GM19372 (cell line): Measurements from ENCODE around the gene C6orf141.

Experiments
- ATAC-seq: cut with Tn5 transposase; IDR thresholded peaks from one replicate; pipeline ENCODE4 v1.9.1; 2021; ENCODE audit warnings: mild to moderate bottlenecking, low read depth, moderate library complexity; ENCODE audit not compliant: unreplicated experiment

Gene C6orf141

DNA sequence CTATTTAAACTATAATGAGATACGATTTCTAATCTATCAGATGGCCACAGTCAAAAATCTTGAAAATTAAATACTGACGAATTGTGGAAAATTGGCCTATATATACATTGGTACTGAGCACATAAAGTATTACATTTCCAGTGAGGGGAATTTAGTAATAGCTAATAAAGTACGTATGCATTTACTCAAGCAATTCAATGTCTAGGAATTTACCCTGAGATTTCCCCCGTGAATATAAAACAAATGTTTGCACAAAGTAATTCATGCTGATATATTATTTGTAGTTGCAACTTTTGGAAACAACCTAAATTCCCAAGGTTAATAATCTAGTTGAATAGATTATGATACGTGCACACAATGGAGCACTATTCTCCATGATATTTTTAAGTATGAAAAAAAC lies 14.7 kb upstream of the C6orf141 start:
- ATAC-seq = no peak

DNA sequence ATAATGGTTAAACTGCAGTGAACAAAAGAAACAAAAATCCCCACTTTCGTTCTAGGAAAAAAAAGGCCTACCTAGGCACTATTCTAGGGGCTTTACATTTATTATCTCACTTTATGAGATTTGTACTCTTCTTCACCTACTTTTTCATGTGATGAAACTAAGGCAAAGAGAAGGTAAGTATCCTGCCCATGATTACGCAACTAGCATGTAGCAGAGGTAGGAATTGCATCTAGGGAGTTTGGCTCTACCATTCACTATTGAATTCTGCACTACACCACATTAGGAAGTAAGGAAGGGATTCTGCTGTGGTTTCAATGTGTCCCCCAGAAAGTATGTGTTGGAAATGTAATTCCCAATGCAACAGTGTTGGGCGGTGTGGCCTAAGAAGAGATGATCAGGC lies 11.4 kb upstream of the C6orf141 start:
- no peak for ATAC-seq

DNA sequence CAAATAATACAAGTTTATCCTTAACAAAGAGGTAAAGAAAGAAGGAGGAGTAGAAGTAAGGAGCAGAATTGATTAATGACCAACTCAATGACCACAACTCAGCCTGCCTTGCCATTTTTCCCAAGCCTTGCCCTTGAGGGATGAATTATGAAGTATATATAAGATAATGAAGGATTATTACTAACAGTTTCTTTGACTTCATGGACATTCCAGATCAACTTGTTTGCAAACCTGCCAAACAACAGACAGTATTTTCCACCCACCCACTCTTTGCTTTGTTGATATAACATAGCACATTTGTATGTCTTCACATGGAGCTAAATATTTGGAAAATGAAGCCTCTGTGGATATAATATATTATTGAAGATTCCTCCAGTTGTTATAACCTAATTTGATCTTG lies 9.9 kb upstream of the C6orf141 start:
- no peak for ATAC-seq

DNA sequence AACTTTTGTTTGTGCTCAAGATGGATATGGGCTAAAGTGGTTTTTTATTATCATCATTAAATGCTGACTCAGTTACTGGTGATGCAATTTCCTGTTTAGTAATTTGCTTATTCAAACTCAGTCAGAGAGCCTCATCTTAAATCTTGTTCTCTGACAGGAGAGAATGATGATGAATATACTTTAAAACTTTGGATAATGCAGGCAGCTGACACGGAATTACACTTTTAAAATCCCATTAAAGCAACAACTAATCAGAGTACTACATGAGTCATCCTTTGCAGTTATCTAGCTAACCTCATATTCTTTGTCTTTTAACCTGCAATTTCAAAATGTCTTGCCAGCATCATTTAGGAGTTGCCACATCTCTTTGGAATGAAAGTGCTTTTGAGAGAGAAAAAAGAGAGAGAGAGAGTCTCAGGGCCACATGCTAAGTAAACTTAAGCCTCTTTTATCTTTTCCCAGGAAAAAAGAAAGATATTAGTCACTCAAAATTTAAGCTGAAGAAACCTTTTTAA lies 9.2 kb upstream of the C6orf141 start:
- ATAC-seq = no peak

DNA sequence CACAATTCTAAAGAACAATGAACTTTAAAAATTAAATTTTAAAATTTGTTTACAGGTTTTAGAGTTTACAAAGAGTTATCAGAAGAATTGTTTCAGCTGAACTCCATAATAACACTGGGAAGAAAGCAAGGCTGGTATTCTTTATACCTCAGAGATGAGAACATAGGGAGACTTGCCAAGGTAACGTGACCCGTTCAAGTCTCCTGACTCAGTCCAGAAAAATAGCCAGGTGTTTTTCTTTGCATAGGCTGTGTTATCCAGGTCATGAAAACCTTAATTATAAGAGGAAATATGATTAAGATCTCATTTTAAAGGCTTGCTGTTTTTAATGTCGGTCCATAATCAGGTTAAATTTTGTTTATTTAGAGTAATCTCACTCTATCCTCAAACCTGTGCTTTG lies 8.5 kb upstream of the C6orf141 start:
- ATAC-seq = no peak

DNA sequence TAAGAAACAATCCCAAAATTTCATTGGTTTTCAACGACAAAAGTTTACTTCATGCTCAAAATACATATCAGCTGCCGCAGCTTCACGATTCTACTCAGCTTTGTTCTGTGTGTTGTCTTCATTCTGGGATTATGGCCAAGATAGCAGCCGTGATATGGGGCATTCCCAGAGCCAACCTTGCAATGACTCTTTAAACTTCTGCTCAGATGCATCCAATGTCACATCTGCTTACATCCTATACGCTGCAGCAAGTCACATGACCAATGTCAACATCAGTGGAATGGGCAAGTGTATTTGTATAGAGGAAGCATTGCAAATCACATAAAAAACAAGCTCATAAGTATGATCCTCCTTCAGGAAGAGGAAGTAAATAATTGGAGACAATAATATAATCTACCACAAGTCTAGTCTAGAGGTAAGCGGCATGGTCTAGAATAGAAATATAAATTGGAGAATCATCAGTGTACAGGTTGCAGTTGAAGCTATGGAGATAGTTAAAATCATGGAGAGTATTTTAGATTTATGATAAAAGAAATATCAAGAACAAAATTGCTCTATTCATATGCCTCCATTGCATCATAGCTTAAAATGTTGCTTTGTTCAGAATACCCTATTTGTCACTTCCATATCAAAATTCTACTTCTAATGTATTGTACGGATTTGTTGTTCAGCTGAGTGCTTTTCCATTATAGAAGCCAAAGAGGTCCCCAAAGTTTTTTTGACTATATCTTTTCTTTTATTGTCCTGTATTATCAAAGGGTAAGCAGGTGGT lies 7.2 kb upstream of the C6orf141 start:
- ATAC-seq = no peak

DNA sequence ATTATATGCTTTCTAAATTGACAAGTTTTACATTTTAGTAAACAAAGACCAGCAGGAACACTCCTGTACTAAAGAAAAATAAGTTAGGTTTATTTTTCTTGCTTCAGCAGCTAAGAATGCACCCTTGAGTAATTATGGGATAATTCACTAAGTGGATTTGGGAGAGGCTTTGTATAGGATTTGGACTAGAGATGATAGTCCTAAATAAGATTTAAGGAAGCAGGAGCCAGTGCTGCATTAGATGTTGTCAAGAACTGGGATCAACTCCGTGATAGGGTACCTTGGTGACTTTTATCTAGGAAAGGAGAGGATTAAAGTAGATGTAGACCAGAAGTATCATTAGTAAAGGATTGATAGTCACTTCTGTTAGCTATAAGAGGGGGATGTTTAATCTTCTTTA lies 4.1 kb upstream of the C6orf141 start:
- ATAC-seq = no peak

DNA sequence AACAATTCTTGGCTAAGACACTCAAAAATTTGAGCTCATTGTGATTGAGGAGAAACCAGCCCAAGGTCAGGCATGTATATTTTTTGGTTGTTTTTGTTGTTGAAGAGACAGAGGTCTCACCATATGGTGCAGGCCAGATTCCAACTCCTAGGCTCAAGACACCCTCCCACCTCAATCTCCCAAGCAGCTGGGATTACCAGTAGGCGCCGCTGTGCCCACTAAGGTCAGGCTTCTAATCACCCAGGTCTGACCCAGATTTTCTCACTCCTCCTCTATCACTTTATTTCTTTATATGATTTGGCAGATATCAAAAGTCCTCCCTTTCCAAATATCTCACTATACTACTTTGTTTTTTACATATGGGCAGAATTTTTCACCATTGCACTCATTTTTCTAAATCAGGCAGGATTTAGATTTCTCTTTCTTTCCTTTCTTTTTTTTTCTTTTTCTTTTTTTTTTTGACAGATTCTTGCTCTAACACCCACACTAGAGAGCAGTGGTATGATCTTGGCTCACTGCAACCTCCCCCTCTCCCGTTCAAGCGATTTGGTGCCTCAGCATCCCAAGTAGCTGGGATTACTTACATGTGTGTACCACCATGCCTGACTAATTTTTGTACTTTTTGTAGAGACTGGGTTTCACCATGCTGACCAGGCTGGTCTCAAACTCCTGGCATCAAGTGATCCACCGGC lies 1.7 kb upstream of the C6orf141 start:
- ATAC-seq = no peak

DNA sequence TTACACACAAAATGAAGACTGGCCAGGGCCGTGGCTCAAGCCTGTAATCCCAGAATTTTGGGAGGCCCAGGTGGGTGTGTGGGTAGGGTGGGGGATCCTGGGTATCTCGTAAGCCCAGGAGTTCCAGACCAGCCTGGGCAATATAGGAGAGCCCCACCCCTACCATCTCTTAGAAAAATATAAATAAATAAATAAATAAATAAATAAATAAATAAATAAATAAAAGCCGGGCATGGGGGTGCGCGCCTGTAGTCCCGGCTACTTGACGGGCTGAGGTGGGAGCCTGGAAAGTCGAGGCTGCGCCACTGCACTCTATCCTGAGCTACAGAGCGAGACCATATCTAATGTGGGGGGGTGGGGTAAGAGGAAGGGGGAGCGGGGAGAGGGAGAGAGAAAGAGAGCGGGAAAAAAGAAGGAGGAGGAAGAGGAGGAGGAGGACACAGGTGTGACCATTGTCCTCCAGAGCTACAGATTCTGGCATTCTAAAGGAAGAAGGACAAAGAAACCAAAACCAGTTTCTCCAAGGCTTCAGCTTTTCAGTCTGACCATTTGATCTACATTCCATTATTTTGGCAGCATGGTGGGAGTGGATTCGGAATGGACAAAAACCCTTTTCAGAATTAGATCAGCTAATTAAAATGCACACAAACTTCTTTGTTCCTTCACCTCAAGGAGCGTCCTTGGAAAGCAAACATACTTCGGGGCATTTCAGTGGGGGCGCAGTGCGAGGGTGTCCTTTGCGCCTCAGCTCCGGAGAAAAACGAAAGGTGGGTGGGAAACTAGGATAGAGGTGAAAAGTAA lies 577 bp upstream of the C6orf141 start:
- no peak for ATAC-seq

DNA sequence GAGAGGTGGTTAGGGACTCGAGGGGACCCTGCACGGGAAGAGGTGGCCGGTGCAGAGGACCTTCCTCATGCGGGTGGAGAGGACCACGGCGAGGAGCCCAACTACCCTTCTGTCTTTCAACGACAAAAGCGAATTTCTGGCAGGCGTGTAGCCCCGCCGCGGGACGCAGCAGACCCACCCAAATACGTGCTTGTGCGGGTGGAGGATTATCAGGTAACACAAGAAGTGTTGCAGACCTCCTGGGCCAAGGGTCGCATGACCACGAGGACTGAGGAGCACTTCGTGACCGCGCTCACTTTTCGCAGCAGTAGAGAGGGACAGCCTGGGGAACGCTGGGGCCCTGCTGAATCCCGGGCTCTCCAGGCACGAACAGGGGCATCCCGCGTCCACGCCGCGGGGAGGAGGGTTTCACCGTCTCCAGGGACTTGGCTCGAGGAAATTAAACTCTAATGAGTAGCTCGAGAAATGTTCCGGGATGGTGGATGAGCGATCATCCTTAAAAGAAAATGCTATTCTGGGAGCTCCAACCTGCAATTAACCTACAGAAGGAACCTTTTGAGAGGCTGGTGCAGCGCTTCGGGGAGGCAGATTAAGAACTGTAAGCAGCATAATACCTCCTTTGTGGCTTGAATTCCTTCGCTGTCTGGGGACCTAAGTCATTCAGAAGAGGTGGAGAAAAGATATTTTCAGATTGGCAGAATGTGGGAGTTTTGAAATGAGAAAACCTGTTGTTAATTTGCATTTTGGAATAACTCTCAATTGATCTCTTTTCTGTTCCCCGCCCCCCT lies 804 bp downstream of the C6orf141 start:
- peak; percentile 46 for ATAC-seq

DNA sequence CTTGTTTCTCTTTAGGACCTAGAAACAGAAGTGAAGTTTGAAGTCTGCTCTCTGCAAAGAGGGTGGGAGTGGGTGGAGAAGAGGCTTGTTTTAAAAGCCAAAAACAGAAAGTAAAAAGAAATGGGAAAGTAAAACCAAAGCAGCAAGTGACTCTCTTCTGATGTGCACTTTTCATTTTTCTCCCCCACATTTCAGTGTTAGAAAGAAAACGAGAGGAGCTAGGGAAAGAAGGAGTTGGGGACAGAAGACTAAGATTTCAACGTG lies 1.3 kb downstream of the C6orf141 start:
- ATAC-seq = peak; percentile 45

DNA sequence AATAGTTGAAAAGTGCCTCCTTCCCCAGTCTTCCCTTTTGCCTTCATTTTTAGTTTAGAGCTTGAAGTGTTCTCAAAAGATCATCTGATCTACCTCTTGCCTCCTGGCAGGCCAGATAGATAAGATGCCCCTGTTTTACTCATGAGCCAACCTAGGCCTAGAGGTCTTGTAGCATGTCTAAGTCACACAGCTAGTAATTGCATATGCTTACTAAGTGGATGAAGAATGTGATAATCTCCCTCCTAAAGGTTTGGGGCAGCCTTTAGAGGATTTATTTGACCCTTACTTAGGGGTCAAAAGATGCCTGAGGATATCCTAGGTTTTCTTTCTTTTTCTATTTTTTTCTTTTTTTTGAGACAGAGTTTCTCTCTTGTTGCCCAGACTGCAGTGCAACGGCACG lies 2.1 kb downstream of the C6orf141 start:
- no peak for ATAC-seq

DNA sequence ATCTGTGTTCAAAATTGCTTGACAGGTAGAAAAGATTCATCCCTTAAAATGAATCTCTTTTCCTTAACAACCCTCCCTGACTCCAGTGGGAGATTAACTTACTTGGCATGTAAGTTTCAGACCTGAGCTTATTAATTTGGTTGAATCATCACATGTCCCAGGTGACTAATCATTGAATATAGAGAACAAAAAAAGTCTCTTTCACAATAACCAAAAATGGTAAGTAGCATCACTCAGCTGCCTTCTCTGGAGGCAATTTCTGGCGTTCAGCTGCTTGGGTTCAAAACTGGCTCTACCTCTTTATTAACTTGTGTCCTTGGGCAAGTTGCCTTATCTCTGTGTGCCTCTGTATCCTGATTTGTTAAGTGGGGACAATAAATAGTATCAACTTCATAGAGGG lies 2.9 kb downstream of the C6orf141 start:
- no peak for ATAC-seq

DNA sequence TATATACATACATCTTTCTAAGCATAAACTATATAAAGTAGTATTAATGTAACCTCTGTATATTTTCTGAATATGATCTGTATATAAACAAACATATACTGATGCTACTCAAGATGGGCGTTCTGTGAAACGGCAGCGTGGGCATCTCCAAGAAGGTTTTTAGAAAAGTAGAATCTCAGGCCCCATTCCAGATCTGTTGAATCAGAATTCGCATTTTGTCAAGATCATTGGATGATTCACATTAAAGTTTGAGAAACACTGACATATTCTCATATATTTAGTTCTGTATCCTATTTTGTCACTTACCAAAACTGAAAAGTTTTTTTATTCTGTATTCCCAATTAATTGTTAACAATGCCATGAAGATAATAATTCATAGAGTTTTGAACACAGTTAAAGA lies 5.5 kb downstream of the C6orf141 start:
- no peak for ATAC-seq

DNA sequence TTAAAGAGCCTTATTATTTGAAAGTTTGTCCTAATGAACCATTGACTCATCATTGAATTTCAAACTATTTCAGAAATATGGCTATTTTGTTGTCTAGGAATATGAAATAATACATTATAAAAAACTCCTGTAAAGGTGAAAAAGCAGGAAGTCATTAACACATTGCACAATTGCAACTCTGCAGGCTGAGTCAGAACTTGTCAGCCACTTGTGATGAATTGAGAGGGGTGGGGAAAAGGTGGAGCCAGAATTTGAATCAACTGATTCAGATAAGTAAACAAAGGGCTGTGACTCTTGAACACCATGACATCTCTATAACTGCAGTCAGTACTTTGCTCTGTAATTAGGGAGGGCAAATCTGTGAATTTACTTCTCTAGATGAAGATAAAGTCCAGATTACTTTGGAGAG lies 6.0 kb downstream of the C6orf141 start:
- ATAC-seq = no peak

DNA sequence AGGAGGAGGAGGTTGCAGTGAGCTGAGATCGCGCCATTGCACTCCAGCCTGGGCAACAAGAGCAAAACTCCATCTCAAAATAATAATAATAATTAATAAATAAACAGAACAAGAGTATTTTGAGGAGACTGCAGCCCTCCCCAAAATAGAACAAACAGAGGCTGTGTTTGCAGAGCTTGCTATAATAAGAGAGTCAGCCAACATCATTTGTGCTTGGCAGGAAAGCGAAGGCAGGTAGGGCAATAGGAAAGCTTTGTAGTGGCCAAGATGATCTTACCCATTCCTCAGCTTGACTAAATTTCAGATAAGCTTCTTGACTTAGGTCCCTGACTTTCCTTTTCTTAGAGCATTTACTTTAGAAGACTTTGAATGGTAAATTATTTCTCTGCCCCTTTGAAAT lies 6.7 kb downstream of the C6orf141 start:
- no peak for ATAC-seq

DNA sequence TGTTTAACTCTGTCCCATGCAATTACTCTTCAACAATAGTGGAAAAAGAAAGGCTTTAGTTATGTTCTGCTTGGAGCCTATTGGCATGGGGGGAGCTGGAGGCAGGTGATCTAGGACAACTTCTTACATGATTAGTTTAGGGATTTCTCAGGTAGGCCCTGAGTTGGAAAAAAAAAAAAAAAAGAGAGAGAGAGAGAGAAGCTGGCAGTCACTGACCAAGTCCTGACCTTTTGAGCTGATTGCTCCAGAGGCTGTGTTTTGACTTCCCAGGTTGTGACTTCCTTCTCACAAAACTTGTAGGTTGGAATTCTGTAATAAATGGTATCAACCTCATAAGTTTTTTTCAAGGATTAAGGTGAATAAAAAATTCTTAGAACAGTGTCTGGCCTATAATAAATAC lies 7.8 kb downstream of the C6orf141 start:
- ATAC-seq = no peak

DNA sequence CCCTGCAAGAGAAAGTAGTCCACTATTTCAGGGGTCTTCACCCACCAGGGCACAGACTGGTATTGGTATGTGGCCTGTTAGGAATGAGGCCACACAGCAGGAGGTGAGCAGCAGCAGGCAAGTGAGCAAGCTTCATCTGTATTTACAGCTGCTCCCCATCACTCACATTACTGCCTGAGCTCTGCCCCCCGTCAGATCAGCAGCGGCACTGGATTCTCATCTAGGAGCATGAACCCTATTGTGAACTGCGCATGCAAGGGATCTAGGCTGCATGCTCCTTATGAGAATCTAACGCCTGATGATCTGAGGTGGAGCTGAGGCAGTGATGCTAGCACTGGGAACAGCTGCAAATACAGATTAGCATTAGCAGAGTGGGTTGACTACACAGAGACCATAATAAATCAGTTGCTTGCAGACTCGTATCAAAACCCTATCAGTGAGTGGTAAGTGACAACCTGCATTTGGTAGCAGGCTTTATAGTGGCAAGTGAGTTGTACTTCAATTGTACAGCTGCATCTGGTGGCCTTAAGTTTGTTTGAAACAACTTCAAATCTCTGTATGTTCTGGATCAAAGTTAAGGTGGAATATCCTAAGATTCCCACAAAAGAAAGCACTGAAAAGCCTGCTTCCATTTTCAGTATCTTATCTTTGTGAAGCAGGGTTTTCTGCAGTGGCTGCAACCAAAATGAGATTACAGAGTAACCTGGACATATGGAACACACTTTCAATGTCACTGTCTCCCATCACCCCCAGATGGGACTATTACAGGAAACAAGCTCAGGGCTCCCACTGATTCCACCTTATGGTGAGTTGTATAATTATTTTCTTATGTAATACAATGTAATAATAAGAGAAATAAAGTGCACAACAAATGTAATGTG lies 12.8 kb downstream of the C6orf141 start:
- ATAC-seq = no peak

DNA sequence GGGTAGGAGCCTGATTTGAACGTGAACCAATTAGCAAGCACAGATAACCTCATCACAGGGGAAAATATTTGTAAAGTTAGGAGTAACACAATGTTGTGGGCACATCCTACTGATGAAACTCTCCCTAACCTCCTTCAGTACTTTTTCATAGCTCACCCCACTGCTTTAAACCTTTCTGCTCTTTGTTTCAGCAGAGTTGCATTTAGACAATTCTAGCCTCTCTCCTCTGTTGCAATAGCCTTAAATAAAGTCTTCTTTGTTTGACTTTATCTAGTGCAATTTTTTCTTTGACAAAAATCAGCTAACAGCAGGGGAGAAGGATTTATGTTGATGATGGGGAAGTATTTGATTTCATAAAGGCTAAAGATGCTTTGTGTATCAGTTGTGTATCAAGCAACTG lies 14.1 kb downstream of the C6orf141 start:
- ATAC-seq = no peak

DNA sequence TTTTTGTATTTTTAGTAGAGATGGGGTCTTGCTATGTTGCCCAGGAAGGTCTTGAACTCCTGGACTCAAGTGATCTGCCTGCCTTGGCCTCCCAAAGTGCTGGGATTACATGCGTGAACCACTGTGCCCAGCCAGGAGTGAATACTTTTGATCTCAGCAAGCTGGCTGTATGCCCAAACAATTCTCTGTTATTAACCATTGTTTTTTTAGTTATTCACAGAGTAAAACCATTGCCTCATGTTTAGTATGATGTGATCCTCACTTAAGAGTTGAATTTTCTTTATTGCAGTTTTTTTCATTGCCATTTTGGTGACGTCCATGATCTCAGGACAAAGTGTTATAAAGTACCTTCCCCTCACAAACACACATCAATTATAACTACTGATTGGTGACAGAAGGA lies 14.8 kb downstream of the C6orf141 start:
- ATAC-seq = no peak
